HG02885 (cell line): ENCODE results near the gene TMPRSS11A.

ENCODE experiments used
- ATAC-seq: cut with Tn5 transposase; IDR thresholded peaks from one replicate; pipeline ENCODE4 v1.9.1; 2021; ENCODE audit warnings: mild to moderate bottlenecking; ENCODE audit not compliant: unreplicated experiment, poor library complexity

TMPRSS11A gene

DNA sequence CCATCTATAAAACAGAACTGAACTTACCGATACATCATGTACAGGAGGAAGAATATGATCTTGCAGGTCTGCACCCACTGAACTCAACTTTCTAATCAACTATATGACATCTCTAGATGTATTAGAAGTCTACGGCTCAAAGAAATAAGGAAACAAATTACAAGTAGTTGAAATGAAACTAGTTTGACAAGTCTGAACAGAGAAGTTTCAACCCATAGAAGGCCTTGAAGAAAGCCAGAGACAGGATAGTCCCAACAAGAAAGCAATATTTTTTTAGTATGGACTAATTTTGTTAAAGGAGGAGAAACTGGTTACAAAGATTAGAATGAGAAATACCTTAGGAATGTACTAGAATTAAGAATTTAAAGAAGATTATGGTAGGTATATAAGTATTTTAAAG lies at the start of gene TMPRSS11A:
Gene TMPRSS11A (minus strand): TSS at position 138 of the 400 bp plus-strand sequence. CDS start 100 bp downstream, at position 38.
- no peak for ATAC-seq

- no peak for ATAC-seq
Measured at GRCh38 chr4:68011684-68012083, 48.4 kb upstream of the TMPRSS11A start.

DNA sequence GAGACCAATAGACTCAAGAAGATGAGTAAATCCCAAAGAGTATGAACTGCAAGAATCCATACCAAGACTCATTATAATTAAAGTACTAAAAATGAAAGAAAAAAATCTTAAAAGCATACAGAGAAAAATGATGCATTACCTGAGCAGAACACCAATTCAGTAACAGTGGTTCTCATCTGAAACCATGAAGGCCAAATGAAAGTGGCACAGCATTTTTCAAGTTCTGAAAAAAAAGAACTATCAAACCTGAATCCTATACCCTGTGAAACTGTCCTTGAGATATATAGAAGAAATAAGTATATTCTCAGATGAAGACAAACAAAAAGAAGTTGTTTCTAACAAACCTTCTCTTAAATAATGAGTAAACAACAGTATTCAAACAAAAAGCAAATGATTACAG lies 39.6 kb upstream of the TMPRSS11A start:
- no peak for ATAC-seq

DNA sequence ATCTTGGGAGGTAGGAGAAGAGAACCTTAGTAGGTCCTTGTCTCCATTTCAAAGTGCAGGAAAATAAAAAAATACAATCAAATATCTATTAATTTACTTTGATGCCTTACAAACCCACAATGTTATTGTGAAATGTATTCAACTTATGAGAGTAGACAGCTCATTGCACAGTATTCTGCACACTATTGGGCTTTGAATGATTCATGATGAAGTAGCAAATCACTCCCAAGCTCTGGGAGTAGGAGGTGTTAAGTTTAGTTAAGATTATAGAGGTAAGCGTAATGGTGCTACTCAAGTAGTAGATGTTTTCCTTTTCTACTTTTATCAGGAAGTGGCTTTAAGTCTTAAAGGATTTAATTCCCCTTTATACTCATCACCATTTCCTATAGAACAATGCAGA lies 32.8 kb upstream of the TMPRSS11A start:
- no peak for ATAC-seq

DNA sequence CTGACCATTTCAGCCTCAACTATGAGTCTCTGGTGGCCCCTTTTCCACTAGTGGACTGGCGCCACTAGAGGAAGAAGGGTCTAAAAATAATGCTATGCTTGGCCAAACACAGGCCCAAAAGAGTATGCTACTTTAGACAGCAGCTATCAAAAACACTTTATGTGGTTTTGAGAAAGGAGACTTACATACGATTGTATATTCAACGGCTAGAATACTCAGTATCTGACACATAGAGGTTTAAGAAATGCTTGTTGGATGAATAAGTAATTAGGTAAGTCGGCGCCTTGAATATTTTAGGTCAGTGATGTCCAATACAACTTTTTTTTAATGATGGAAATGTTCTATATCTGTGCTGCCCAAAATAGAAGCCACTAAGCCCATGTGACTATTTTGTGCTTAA lies 25.7 kb upstream of the TMPRSS11A start:
- no peak for ATAC-seq

DNA sequence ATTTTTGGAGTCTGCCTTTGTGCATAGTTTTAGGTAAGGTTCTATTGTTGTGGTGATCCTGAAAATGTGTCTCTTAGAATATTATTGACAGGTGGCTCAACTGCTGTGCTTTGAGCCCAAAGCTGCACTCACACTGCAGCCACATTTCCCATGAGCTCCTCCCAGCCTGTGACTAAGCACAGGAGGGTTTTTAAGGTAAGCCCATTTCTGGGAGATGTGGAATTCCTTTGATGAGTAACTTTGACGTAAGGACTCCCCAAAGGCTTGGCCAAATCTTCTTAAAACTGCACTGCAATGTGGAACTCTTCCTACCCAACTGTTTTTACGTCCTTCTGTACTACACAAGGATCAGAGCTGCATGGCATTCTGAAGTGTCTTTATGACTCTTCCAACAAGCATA lies 20.0 kb upstream of the TMPRSS11A start:
- ATAC-seq, result no peak

DNA sequence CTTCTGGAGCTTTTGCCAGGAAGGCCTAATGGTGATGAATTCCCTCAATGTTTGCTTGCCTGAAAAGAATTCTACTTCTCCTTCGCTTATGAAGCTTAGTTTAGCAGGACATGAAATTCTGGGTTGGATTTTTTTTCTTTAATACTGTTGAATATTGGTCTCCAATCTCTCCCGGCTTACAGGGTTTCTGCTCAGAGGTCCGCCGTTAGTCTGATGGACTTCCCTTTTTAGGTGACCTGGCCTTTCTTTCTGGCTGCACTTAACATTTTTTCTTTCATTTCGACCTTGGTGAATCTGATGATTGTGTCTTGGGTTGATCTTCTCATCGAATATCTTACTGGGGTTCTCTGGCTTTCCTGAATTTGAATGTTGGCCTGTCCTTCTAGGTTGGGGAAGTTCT lies 17.2 kb upstream of the TMPRSS11A start:
- no peak for ATAC-seq

DNA sequence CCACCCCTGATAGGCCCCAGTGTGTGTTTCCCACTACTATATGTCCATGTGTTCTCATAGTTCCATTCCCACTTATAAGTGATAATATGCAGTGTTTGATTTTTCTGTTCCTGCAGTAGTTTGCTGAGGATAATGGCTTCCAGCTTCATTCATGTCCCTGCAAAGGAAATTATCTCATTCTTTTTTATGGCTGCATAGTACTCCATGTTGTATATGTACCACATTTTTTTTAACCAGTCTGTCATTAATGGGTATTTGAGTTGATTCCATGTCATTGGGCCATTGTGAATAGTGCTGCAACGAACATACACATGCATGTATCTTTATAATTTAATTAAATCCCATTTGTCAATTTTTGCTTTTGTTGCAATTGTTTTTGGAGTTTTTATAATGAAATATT lies 10.3 kb upstream of the TMPRSS11A start:
- no peak for ATAC-seq

DNA sequence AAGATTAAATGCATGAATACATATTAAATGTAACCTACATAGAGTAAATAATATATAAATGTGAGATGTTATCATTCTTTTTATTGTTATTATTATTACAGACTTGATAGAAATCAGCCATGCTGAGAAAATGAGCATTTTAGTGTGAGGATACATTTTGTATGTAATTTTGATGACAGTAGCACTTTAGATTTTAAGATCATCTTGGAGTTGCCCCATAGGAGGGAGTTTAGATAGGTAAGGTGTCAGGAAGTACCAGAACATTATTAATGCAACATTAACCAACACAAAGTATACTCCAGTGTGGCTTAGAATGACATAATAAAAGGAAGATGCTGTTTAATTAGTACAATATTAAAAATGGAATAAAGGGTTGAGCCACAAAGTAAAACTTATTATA lies 8.4 kb downstream of the TMPRSS11A start:
- no peak for ATAC-seq

DNA sequence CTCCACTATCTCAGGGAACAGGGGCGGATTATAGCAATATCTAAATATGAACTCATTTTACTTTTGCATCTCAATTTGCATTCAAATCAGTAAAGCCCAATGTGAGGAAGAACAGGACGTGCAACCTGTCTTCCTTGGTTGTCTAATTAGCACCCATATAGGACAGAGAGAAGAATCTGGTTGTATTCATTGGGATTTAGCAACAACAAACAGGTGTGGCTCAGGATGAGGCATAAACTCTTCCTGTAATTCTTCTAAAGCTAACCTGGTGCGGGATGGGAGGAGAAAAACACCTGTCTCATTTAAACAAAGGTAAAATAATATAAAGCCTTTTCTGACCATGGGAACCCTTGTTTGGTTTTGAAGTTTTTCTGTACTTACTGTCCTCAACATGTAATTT lies 22.2 kb downstream of the TMPRSS11A start:
- no peak for ATAC-seq

DNA sequence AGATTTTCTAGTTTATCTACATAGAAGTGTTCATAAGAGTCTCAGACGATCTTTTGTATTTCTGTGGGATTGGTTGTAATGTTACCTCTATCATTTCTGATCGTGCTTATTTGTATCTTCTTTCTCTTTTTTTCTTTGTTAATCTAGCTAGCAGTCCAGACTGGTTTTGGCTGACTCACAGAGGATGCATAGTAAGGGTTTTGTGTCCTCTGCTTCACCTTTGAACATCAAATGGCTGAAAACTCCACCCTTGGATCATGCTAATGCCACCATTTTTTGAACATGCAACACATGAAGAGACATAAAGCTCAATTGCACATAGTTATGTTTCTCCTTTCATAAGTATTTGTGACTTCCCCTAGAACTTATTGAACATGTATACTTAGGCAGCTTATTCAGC lies 22.8 kb downstream of the TMPRSS11A start:
- no peak for ATAC-seq

DNA sequence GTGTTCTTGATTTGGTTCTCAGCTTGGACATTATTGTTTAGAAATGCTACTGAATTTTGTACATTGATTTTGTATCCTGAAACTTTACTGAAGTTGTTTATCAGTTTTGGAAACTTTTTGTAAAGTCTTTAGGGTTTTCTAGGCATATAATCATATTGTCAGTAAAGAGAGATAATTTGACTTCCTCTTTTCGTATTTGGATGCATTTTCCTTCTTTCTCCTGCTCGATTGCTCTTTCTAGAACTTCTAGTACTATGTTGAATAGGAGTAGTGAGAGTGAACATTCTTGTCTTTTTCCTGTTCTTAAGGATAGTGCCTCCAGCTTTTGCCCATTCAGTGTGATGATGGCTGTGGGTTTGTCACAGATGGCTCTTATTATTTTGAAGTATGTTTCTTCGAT lies 24.1 kb downstream of the TMPRSS11A start:
- no peak for ATAC-seq

DNA sequence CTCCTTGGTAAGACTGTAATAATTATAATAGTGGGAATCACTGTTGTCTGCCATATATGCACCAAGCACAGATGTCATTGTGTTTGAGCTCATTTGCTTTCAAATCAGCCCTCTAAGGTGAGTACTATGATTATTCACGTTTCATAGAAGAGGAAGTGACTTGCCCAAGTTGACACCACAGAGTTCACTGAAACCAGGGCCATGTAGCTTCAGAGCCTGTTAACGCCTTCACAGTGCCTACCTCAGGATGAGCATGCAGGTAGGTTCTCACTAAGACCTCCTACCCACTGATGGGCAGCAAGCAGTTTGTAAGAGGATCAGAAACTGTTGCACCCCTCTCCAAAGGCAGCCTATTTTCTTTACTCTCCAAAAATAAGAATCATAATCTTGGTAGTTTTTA lies 27.4 kb downstream of the TMPRSS11A start:
- ATAC-seq, result no peak

DNA sequence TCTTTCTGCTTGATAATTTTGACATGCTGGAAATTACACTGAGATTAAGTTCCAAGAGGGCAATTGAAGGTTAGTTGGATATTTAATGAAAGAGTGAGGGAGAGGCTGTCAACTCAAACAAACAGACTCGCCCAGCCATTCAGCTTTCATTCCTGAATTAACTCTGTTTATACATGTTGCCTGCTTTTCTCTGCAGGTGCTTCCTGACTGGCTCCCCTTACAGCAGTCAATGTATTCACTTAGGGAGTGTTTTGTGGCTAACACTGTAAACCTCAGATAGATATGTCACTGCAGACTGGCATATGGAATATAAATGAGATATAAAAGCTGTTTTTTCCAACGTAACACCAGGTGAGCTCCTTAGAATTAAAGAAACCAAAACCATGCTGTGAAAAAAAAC lies 28.7 kb downstream of the TMPRSS11A start:
- ATAC-seq, result no peak

GRCh38 chr4:67933755-67934154 lies 29.5 kb downstream of the TMPRSS11A start:
- ATAC-seq, result no peak

DNA sequence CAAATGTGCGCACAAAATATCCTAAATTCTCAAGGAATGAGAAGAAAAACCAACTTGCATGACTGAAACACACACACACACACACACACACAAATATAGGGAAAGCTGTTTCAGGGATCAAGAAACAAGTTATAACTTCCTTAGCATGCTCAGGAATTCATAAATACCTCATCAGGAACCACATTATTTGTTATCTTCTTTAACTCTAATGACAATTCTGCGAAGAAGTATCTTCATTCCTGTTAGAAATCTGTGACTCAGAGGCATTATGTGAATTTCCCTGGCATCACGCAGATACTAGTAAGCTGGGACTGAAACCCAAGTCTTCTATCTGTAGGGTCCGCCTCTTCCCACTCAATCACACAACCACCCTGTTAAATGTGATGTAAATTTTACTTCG lies 30.3 kb downstream of the TMPRSS11A start:
- no peak for ATAC-seq

DNA sequence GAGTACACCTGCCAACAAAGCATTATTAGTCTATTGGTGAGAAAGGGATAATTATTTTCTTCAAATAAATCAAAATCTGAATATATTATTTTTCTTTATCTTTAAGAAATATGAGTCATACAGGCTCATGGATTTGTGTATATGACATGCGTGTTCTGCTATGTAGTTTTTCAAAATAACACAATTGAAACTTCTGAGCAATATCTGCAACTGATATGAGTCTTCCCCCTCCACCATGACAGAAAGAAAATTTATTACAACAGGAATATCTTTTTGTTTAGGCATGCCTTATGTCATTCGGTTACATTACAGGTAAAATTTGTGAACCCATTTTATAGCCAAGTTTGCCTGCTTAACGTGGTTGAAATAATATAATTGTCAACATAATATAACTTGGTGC lies 32.0 kb downstream of the TMPRSS11A start:
- no peak for ATAC-seq

DNA sequence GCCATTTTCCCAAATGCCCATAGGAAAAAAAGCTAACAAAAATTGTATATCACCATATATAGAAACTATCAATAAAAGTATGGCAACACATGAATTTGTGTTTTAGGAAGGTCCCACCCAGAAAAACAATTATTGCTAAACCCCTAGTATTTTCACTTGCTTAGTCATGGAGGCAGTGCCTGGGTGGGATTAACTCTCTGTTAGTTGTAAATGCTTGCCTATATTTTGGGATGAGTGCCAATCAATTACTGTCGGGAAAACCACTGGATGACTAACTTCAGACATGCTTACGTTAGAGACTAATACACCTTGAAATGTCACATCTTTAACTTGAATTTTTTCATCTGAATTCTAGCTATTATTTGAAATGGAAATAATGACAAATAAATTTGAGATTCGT lies 33.9 kb downstream of the TMPRSS11A start:
- no peak for ATAC-seq

GRCh38 chr4:67928546-67928945 lies 34.7 kb downstream of the TMPRSS11A start:
- ATAC-seq, result no peak

DNA sequence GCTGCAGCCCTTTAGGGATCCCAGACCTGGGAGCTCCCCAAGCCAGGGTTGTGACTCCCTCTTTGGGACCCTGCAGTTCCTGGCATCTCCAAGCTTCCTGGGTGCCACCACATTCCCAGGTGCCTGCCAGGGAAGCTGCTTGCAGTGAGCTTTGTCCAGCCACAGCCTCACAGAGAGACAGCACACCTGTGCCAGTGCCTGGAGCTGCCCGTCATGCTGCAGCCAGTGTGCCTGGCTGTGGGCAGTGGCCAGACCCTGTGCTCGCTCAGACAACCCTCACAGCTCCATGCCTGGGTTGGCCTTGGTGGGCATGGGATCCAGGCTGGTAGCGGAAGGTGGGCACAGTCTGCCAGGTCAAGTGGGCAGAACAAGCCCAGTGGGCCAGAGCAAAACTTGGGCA lies 36.0 kb downstream of the TMPRSS11A start:
- ATAC-seq, result no peak

- no peak for ATAC-seq
Measured at GRCh38 chr4:67926485-67926884, 36.8 kb downstream of the TMPRSS11A start.

- ATAC-seq, result no peak
Measured at GRCh38 chr4:67922697-67923096, 40.6 kb downstream of the TMPRSS11A start.

GRCh38 chr4:67918428-67918827 lies 44.9 kb downstream of the TMPRSS11A start:
- ATAC-seq, result no peak
